Measurements from ENCODE around the gene CA6.
"Not testable (repeated sequence)": the region's sequence is repeated elsewhere in the genome, so short reads cannot be mapped to it uniquely, and the experiment has no call there.

Gene CA6

DNA sequence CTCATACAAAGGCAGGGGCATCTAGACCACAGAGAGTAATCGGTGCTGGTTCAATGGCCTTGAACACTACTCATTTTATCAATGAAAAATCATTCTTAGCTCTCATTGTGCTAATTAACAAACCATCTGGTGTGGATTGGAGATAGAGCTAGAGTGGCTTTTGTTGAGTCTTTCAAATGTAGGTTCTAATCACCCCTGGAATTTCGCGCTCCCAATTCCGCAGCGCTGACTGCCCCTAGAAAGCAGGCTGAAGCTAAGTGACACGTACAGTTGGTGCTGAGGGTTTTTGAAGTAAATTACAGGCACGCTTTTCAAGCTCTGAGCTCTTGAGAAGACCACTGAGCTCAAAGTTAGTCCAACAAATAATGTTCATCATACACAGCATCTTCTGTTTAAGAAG lies 31.2 kb upstream of the CA6 start:
- TF ChIP-seq, protein P1, sequence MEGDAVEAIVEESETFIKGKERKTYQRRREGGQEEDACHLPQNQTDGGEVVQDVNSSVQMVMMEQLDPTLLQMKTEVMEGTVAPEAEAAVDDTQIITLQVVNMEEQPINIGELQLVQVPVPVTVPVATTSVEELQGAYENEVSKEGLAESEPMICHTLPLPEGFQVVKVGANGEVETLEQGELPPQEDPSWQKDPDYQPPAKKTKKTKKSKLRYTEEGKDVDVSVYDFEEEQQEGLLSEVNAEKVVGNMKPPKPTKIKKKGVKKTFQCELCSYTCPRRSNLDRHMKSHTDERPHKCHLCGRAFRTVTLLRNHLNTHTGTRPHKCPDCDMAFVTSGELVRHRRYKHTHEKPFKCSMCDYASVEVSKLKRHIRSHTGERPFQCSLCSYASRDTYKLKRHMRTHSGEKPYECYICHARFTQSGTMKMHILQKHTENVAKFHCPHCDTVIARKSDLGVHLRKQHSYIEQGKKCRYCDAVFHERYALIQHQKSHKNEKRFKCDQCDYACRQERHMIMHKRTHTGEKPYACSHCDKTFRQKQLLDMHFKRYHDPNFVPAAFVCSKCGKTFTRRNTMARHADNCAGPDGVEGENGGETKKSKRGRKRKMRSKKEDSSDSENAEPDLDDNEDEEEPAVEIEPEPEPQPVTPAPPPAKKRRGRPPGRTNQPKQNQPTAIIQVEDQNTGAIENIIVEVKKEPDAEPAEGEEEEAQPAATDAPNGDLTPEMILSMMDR (IDR thresholded peaks at IDR 0.05; ENCODE audit: insufficient read depth, low read depth, low read length, missing control alignments) = no peak
- H3K4me3 ChIP-seq (ENCODE audit: low read length) = no peak overlapping the region
- DNase-seq (ENCODE audit: low read depth) = no peak

DNA sequence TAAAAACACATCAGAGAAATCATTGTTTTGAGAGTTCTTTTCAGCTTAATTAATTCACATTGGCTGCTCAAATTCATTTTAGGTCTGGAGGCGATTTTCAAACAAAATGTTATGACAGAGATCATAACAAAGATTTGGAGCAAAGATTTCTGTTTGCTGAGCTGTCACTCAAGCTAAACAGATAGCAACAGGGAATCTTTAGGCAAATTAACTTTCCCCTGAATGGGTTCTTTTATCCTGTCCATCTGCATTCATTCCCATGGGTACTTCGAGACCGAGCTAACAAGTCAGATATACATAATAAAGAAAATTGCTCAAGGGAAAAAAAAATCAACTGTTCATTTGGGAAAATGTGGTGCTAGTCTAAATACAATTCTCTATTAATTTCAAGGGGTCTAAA lies 30.2 kb upstream of the CA6 start:
- TF ChIP-seq, protein P1 (IDR thresholded peaks at IDR 0.05; ENCODE audit: insufficient read depth, low read depth, low read length, missing control alignments) = no peak
- no peak for DNase-seq (ENCODE audit: low read depth)
- no peak overlapping the region for H3K4me3 ChIP-seq (ENCODE audit: low read length)

DNA sequence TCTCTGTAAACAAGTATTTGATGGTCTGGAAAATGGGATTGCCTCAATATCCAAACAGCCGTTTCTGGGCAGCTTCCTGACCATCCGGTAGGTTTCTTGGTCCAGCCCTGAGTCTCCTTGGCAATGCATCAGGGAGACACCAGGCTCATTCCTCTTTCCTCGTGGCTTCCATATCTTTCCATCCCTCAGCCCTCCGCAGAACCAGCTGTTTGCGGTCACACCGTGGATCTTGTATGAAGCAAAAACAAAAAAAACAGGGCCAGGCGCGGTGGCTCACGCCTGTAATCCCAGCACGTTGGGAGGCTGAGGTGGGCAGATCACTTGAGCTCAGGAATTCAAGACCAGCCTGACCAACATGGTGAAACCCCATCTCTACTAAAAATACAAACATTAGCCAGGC lies 28.1 kb upstream of the CA6 start:
- H3K4me3 ChIP-seq (ENCODE audit: low read length); DNase-seq (ENCODE audit: low read depth): not testable (repeated sequence)

DNA sequence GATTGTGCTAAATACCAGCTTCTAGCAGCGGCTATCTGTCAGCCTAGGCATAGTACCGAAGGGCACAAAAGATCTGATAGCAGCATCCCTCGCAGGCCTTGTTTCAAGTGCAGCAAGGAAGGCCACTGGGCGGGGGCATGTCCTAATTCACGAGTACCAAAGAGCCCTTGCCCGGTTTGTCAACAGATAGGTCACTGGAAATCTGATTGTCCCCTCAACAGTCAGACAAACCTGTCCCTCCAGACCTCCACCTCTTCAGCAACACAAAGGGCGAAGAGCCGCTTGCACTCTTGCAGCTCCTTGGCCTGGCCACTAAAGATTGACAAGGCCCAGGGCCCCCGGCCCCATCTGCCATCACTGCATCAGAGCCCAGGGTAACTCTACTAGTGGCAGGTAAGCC lies 22.7 kb upstream of the CA6 start:
- no peak for DNase-seq (ENCODE audit: low read depth)
- H3K4me3 ChIP-seq (ENCODE audit: low read length) = no peak overlapping the region
- TF ChIP-seq, protein P1 (IDR thresholded peaks at IDR 0.05; ENCODE audit: insufficient read depth, low read depth, low read length, missing control alignments) = no peak

DNA sequence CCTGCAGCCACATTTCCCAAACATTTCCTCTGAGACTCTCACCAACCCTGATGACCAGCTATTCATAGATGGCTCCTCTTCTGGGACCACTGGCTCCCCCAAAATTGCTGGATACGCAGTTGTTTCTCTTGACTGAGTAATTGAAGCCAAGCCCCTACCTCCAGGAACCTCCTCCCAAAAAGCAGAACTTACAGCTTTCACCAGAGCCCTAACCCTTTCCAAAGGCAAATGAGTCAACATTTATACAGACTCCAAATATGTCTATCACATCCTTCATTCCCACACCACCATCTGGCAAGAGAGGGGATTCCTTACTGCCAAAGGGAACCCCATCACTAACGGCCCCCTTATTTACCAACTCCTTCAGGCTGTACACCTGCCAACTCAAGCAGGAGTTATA lies 20.3 kb upstream of the CA6 start:
- TF ChIP-seq, protein P1 (IDR thresholded peaks at IDR 0.05; ENCODE audit: insufficient read depth, low read depth, low read length, missing control alignments) = no peak
- H3K4me3 ChIP-seq (ENCODE audit: low read length) = no peak overlapping the region
- DNase-seq (ENCODE audit: low read depth) = no peak

DNA sequence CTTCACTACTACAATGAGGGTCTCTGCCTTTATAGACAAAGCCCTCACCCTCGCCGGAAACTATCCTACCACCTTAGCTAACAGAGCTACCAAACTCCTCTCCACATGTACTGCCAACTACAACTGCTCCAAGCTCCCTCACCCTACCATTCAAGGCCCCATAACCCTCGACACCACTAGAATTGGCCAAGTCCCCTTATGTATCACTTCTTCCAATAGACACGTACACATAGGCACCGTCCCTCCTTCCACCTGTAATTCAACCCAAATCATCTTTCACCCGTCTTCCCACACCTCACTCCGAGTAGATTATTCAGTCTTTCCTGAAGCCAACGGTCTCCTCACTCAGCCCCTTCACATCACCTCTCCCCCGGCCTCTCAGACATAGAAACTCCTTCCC lies 19.7 kb upstream of the CA6 start:
- TF ChIP-seq, protein P1 (IDR thresholded peaks at IDR 0.05; ENCODE audit: insufficient read depth, low read depth, low read length, missing control alignments) = no peak
- no peak for DNase-seq (ENCODE audit: low read depth)
- H3K4me3 ChIP-seq (ENCODE audit: low read length) = no peak overlapping the region

DNA sequence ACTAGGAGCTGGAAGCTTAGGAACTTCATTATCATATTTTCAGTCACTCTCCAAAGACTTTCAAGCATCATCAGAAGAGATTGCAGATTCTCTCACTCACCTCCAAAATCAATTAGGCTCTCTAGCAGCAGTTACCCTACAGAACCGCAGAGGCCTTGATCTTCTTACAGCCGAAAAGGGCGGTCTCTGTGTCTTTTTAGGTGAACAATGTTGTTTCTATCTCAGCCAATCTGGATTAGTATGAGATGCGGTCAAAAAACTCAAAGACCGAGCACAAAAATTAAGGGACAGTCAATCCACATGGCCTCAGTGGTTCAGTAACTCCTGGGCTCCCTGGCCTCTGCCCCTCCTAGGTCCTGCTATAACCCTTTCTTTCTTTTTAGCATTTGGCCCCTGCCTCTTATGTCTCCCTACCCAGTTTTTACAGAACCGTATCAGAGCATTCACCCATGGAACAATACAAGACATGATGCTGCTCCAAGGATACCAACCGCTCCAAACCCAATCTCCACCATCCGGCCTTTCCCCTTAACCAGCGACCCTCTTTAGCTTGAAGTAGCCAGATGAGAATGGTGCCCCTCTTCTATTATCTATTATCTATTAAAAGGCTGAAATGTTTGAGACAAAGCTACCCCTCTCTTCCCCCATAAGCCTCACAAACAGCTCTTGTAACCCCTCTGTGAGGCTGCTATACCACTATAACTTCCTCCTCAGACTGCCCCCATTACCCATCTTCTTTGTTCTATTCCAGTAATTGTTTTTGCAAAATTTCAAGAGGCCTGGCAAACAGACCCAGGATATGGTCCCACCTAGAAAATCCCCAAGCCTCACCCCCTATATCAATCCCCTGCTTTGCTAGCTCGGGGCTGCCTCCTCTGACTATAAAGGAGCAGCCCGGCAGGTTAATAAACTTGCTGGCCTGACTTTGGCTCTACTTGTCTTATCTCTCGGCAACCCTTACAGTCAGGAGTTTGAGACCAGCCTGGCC lies 18.7 kb upstream of the CA6 start:
- H3K4me3 ChIP-seq (ENCODE audit: low read length) = no peak overlapping the region
- TF ChIP-seq, protein P1 (IDR thresholded peaks at IDR 0.05; ENCODE audit: insufficient read depth, low read depth, low read length, missing control alignments) = no peak
- DNase-seq (ENCODE audit: low read depth) = no peak
